Measurements from ENCODE around the gene ACAT2.
"Not testable (repeated sequence)": the region's sequence is repeated elsewhere in the genome, so short reads cannot be mapped to it uniquely, and the experiment has no call there.

The ACAT2 gene

DNA sequence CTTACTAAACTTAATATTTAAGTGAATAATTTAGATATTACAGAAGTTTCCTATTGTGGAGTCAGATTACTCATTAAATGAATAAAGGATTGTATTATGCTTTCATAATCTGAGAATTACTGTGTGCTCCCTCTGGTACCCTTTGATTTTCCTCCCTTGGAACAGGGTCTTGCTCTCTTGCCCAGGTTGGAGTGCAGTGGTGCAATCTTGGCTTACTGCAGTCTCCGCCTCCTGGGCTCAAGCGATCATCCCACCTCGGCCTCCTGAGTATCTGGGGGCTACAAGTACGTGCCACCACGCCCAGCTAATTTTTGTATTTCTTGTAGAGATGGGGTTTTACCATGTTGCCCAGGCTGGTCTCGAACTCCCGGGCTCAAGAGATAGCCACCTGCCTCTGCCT lies 24.9 kb upstream of the ACAT2 start:
- Histone ChIP-seq H3K4me3 (ENCODE audit: insufficient read length, low read depth) (no peak overlapping the region), H3K27me3 (ENCODE audit: insufficient read depth, insufficient read length) (no peaks in the 10 kb centered on the region), H3K9me3 (ENCODE audit: insufficient read depth, low read length) (no peaks in the 10 kb centered on the region), H3K4me1 (ENCODE audit: insufficient read depth, insufficient read length) (no peaks in the 10 kb centered on the region), H3K9ac (ENCODE audit: insufficient read length, low read depth) (no peak overlapping the region), H3K36me3 (ENCODE audit: insufficient read depth, insufficient read length, low read length) (peaks cover 42% of the 10 kb centered on the region)
- no peak for DNase-seq (ENCODE audit: low read depth, low spot score)
- TF ChIP-seq SUZ12 (IDR thresholded peaks at IDR 0.05; ENCODE audit: extremely low read depth, insufficient read depth, insufficient read length) (no peak), YY1 (IDR thresholded peaks at IDR 0.05; ENCODE audit: insufficient read depth, insufficient read length) (no peak), ZNF274 (IDR thresholded peaks at IDR 0.05; ENCODE audit: low read depth, low read length) (no peak)

DNA sequence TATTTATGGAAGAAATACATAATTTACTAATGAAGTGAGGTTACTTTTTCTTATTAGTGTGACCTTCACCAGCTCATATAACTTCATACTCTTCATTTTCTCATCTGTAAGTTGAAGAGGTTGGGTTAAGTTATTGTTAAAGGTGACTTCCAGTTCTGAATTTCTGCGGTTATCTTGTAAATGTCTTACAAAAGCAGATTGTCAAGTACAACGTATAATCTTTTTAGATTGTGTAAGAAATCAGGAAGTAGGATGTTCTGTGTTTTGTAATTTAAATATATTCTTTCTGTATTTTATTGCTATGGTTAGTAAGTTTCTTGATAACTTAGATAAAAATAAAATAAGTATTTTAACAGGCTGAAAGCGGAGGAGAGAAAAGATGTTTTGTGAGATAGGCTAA lies 22.5 kb upstream of the ACAT2 start:
- no peak for DNase-seq (ENCODE audit: low read depth, low spot score)
- Histone ChIP-seq H3K36me3 (ENCODE audit: insufficient read depth, insufficient read length, low read length) (peaks cover 62% of the 10 kb centered on the region), H3K9ac (ENCODE audit: insufficient read length, low read depth) (no peak overlapping the region), H3K4me1 (ENCODE audit: insufficient read depth, insufficient read length) (no peaks in the 10 kb centered on the region), H3K4me3 (ENCODE audit: insufficient read length, low read depth) (no peak overlapping the region), H3K9me3 (ENCODE audit: insufficient read depth, low read length) (no peaks in the 10 kb centered on the region), H3K27me3 (ENCODE audit: insufficient read depth, insufficient read length) (no peaks in the 10 kb centered on the region)
- TF ChIP-seq ZNF274 (IDR thresholded peaks at IDR 0.05; ENCODE audit: low read depth, low read length) (no peak), SUZ12 (IDR thresholded peaks at IDR 0.05; ENCODE audit: extremely low read depth, insufficient read depth, insufficient read length) (no peak), YY1 (IDR thresholded peaks at IDR 0.05; ENCODE audit: insufficient read depth, insufficient read length) (no peak)

DNA sequence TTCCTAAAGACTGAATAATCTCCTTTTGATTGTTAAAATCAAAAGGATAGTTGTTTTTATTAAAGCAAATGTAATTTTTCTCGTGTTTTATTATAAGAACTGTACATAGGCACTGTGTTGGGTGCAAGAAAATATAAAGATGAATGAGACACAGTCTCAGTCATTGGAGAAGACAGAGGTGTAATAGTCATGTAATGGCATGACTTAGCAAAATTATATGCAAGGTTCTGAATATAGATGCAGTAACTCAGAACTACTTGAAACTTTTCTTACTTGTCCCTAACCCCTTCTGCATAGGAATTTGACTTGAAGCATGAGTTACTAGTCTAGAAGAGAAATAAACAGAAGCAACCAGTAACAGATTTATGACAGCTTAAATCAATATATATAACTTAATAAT lies 19.7 kb upstream of the ACAT2 start:
- no peaks in the 10 kb centered on the region for H3K4me1 ChIP-seq (ENCODE audit: insufficient read depth, insufficient read length)
- no peaks in the 10 kb centered on the region for H3K9me3 ChIP-seq (ENCODE audit: insufficient read depth, low read length)
- H3K9ac ChIP-seq (ENCODE audit: insufficient read length, low read depth): no peak overlapping the region
- H3K27me3 ChIP-seq (ENCODE audit: insufficient read depth, insufficient read length): no peaks in the 10 kb centered on the region
- DNase-seq (ENCODE audit: low read depth, low spot score): no peak
- peaks cover 83% of the 10 kb centered on the region for H3K36me3 ChIP-seq (ENCODE audit: insufficient read depth, insufficient read length, low read length)
- H3K4me3 ChIP-seq (ENCODE audit: insufficient read length, low read depth): no peak overlapping the region
- TF ChIP-seq SUZ12 (IDR thresholded peaks at IDR 0.05; ENCODE audit: extremely low read depth, insufficient read depth, insufficient read length) (no peak), ZNF274 (IDR thresholded peaks at IDR 0.05; ENCODE audit: low read depth, low read length) (no peak), YY1 (IDR thresholded peaks at IDR 0.05; ENCODE audit: insufficient read depth, insufficient read length) (no peak)

DNA sequence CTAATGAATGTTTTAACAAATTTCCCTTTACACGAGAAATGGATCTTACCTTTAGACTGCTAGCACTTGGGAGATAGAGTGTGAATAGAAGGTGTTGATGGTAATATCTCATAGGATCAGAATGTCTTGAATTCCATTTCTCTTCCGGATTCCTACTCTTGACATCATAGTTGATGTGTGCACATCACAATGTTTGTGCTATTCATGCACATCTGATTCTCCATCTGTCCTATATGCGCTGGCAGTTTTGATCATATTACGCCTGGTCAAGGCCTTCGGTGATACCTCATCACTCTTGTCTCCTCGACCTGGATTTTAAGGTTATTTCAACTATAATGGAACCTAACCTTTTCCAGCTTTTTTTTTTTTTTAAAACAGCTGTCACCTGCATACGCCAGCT lies 16.8 kb upstream of the ACAT2 start:
- Histone ChIP-seq H3K27me3 (ENCODE audit: insufficient read depth, insufficient read length) (no peaks in the 10 kb centered on the region), H3K9me3 (ENCODE audit: insufficient read depth, low read length) (no peaks in the 10 kb centered on the region), H3K9ac (ENCODE audit: insufficient read length, low read depth) (no peak overlapping the region), H3K4me1 (ENCODE audit: insufficient read depth, insufficient read length) (no peaks in the 10 kb centered on the region), H3K4me3 (ENCODE audit: insufficient read length, low read depth) (no peak overlapping the region), H3K36me3 (ENCODE audit: insufficient read depth, insufficient read length, low read length) (peaks cover 82% of the 10 kb centered on the region)
- DNase-seq (ENCODE audit: low read depth, low spot score): no peak
- TF ChIP-seq ZNF274 (IDR thresholded peaks at IDR 0.05; ENCODE audit: low read depth, low read length) (no peak), SUZ12 (IDR thresholded peaks at IDR 0.05; ENCODE audit: extremely low read depth, insufficient read depth, insufficient read length) (no peak), YY1 (IDR thresholded peaks at IDR 0.05; ENCODE audit: insufficient read depth, insufficient read length) (no peak)

DNA sequence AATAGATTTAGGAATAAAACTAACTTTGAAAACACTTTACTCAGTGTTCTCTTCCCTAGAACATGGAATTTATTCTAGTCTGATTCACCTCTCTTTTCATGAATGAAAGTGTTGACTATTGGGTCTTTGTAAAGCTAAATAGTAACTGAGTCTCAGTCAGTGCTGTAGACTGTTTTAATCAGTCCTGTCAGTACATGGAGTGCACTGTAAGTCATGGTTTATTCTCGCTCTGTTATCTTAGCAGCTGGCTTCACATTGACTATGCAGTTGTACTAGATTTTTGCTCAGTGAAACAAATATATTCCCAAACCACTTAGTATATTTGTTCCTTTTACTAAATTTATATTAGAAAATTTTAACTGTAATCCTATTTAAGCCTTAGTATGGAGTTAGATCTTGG lies 15.1 kb upstream of the ACAT2 start:
- no peak overlapping the region for H3K4me3 ChIP-seq (ENCODE audit: insufficient read length, low read depth)
- no peak for DNase-seq (ENCODE audit: low read depth, low spot score)
- no peak for TF ChIP-seq SUZ12 (IDR thresholded peaks at IDR 0.05; ENCODE audit: extremely low read depth, insufficient read depth, insufficient read length)
- no peak for TF ChIP-seq ZNF274 (IDR thresholded peaks at IDR 0.05; ENCODE audit: low read depth, low read length)
- TF ChIP-seq YY1 (IDR thresholded peaks at IDR 0.05; ENCODE audit: insufficient read depth, insufficient read length): no peak
- no peaks in the 10 kb centered on the region for H3K4me1 ChIP-seq (ENCODE audit: insufficient read depth, insufficient read length)
- H3K9ac ChIP-seq (ENCODE audit: insufficient read length, low read depth): no peak overlapping the region
- H3K27me3 ChIP-seq (ENCODE audit: insufficient read depth, insufficient read length): no peaks in the 10 kb centered on the region
- no peaks in the 10 kb centered on the region for H3K9me3 ChIP-seq (ENCODE audit: insufficient read depth, low read length)
- peaks cover 75% of the 10 kb centered on the region for H3K36me3 ChIP-seq (ENCODE audit: insufficient read depth, insufficient read length, low read length)

DNA sequence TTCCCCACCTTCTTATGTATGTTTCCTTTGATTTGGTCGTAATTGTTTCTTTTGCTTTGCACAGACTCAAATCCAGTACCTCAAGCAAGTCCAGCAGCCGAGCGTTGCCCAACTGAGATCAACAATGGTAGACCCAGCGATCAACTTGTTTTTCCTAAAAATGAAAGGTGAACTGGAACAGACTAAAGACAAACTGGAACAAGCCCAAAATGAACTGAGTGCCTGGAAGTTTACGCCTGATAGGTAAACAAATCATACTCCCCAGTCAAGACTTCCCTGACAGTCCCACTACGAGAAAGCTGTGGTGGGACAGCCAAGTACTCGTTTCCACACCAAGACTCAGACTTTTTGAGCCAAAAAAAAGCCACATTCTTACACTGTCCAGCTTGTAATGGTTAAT lies 13.7 kb upstream of the ACAT2 start:
- H3K9me3 ChIP-seq (ENCODE audit: insufficient read depth, low read length); H3K4me1 ChIP-seq (ENCODE audit: insufficient read depth, insufficient read length); DNase-seq (ENCODE audit: low read depth, low spot score); H3K4me3 ChIP-seq (ENCODE audit: insufficient read length, low read depth); H3K9ac ChIP-seq (ENCODE audit: insufficient read length, low read depth); H3K27me3 ChIP-seq (ENCODE audit: insufficient read depth, insufficient read length): not testable (repeated sequence)
- H3K36me3 ChIP-seq (ENCODE audit: insufficient read depth, insufficient read length, low read length): peaks cover 73% of the 10 kb centered on the region

DNA sequence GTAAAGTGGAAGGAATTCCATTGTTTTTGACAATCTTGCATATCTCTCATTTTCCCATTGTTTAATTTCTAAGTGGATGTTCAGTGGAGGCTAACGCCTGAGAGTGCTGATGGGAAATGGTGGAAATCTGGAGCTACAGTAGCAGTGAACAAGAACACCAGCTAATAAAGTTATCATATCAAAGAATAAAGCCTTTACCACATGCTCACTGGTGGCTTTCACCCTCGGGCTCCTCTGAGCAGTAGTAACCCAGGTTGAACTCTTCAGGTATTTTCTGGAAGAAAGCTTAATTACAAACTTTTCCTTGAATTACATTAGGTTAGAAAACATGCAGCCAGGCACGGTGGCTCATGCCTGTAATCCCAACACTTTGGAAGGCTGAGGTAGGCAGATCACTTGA lies 10.4 kb upstream of the ACAT2 start:
- no peak for TF ChIP-seq YY1 (IDR thresholded peaks at IDR 0.05; ENCODE audit: insufficient read depth, insufficient read length)
- no peak for TF ChIP-seq SUZ12 (IDR thresholded peaks at IDR 0.05; ENCODE audit: extremely low read depth, insufficient read depth, insufficient read length)
- TF ChIP-seq ZNF274 (IDR thresholded peaks at IDR 0.05; ENCODE audit: low read depth, low read length): no peak
- DNase-seq (ENCODE audit: low read depth, low spot score): no peak
- H3K4me1 ChIP-seq (ENCODE audit: insufficient read depth, insufficient read length): no peaks in the 10 kb centered on the region
- H3K27me3 ChIP-seq (ENCODE audit: insufficient read depth, insufficient read length): no peaks in the 10 kb centered on the region
- H3K9ac ChIP-seq (ENCODE audit: insufficient read length, low read depth): no peak overlapping the region
- H3K9me3 ChIP-seq (ENCODE audit: insufficient read depth, low read length): no peaks in the 10 kb centered on the region
- peaks cover 69% of the 10 kb centered on the region for H3K36me3 ChIP-seq (ENCODE audit: insufficient read depth, insufficient read length, low read length)
- H3K4me3 ChIP-seq (ENCODE audit: insufficient read length, low read depth): no peak overlapping the region
